ENCODE measurements around the gene SMAD7. TPM values are rescaled to one million over a fixed set of nuclear protein-coding genes. Genes with fewer than 3 reads are reported as not detected.

Gene SMAD7
- total RNA-seq, 1 experiment from 2014 or later = 2.1 TPM

GRCh38 chr18:48886520-48887293, 64.1 kb downstream of the SMAD7 start:
- Histone ChIP-seq H3K9ac (ENCODE audit: low read length) (no peak overlapping the region), H3K36me3 (ENCODE audit: insufficient read depth, low read length) (no peaks in the 10 kb centered on the region), H3K4me1 (ENCODE audit: low read length) (no peaks in the 10 kb centered on the region), H3K9me3 (ENCODE audit: low read length) (no peaks in the 10 kb centered on the region), H3K4me2 (ENCODE audit: low read depth, low read length, poor library complexity, severe bottlenecking) (no peak overlapping the region), H4K20me1 (ENCODE audit: insufficient read depth, low read depth, low read length) (no peaks in the 10 kb centered on the region), H3K27ac (ENCODE audit: low read length) (no peak overlapping the region), H3K9me2 (replicated peaks; ENCODE audit: insufficient read depth, low read length) (no peaks in the 10 kb centered on the region), H3K27me3 (ENCODE audit: low read length) (no peaks in the 10 kb centered on the region), H3K79me2 (ENCODE audit: low read length) (no peaks in the 10 kb centered on the region), H3K4me3 (ENCODE audit: low read length) (no peak overlapping the region), H2AFZ (ENCODE audit: low read length) (no peak overlapping the region)
- DNase-seq = no peak

- H3K27ac ChIP-seq (ENCODE audit: low read length) = no peak overlapping the region
- H3K27me3 ChIP-seq (ENCODE audit: low read length) = no peaks in the 10 kb centered on the region
- no peak overlapping the region for H2AFZ ChIP-seq (ENCODE audit: low read length)
- no peaks in the 10 kb centered on the region for H4K20me1 ChIP-seq (ENCODE audit: insufficient read depth, low read depth, low read length)
- no peak for DNase-seq
- H3K9me2 ChIP-seq (replicated peaks; ENCODE audit: insufficient read depth, low read length) = no peaks in the 10 kb centered on the region
- no peaks in the 10 kb centered on the region for H3K79me2 ChIP-seq (ENCODE audit: low read length)
- H3K4me2 ChIP-seq (ENCODE audit: low read depth, low read length, poor library complexity, severe bottlenecking) = no peak overlapping the region
- H3K4me3 ChIP-seq (ENCODE audit: low read length) = no peak overlapping the region
- H3K9me3 ChIP-seq (ENCODE audit: low read length) = no peaks in the 10 kb centered on the region
- no peak overlapping the region for H3K9ac ChIP-seq (ENCODE audit: low read length)
- no peaks in the 10 kb centered on the region for H3K4me1 ChIP-seq (ENCODE audit: low read length)
- H3K36me3 ChIP-seq (ENCODE audit: insufficient read depth, low read length) = no peaks in the 10 kb centered on the region
Observed at GRCh38 chr18:48885924-48886400, 64.8 kb downstream of the SMAD7 start.

- no peak for DNase-seq
- H3K9ac ChIP-seq (ENCODE audit: low read length) = no peak overlapping the region
Observed at GRCh38 chr18:48885266-48885923, 65.4 kb downstream of the SMAD7 start.

GRCh38 chr18:48884771-48885170, 66.0 kb downstream of the SMAD7 start:
- Histone ChIP-seq H3K36me3 (ENCODE audit: insufficient read depth, low read length) (no peaks in the 10 kb centered on the region), H2AFZ (ENCODE audit: low read length) (no peak overlapping the region), H3K9me2 (replicated peaks; ENCODE audit: insufficient read depth, low read length) (no peaks in the 10 kb centered on the region), H4K20me1 (ENCODE audit: insufficient read depth, low read depth, low read length) (no peaks in the 10 kb centered on the region), H3K4me3 (ENCODE audit: low read length) (no peak overlapping the region), H3K9ac (ENCODE audit: low read length) (no peak overlapping the region), H3K27me3 (ENCODE audit: low read length) (no peaks in the 10 kb centered on the region), H3K4me1 (ENCODE audit: low read length) (no peaks in the 10 kb centered on the region), H3K4me2 (ENCODE audit: low read depth, low read length, poor library complexity, severe bottlenecking) (no peak overlapping the region), H3K9me3 (ENCODE audit: low read length) (no peaks in the 10 kb centered on the region), H3K27ac (ENCODE audit: low read length) (no peak overlapping the region), H3K79me2 (ENCODE audit: low read length) (no peaks in the 10 kb centered on the region)
- no peak for DNase-seq

More at GRCh38 chr18:48885266-48885923, 65.4 kb downstream of the SMAD7 start:
- Histone ChIP-seq H3K4me1 (ENCODE audit: low read length) (no peaks in the 10 kb centered on the region), H3K4me3 (ENCODE audit: low read length) (no peak overlapping the region), H4K20me1 (ENCODE audit: insufficient read depth, low read depth, low read length) (no peaks in the 10 kb centered on the region), H3K27me3 (ENCODE audit: low read length) (no peaks in the 10 kb centered on the region), H3K27ac (ENCODE audit: low read length) (no peak overlapping the region), H3K36me3 (ENCODE audit: insufficient read depth, low read length) (no peaks in the 10 kb centered on the region), H3K4me2 (ENCODE audit: low read depth, low read length, poor library complexity, severe bottlenecking) (no peak overlapping the region), H3K9me2 (replicated peaks; ENCODE audit: insufficient read depth, low read length) (no peaks in the 10 kb centered on the region), H3K79me2 (ENCODE audit: low read length) (no peaks in the 10 kb centered on the region), H2AFZ (ENCODE audit: low read length) (no peak overlapping the region), H3K9me3 (ENCODE audit: low read length) (no peaks in the 10 kb centered on the region)

GRCh38 chr18:48884306-48884705, 66.5 kb downstream of the SMAD7 start:
- H3K9me3 ChIP-seq (ENCODE audit: low read length) = no peaks in the 10 kb centered on the region
- no peaks in the 10 kb centered on the region for H3K4me1 ChIP-seq (ENCODE audit: low read length)
- no peaks in the 10 kb centered on the region for H3K79me2 ChIP-seq (ENCODE audit: low read length)
- no peak for DNase-seq
- no peaks in the 10 kb centered on the region for H3K9me2 ChIP-seq (replicated peaks; ENCODE audit: insufficient read depth, low read length)
- H3K9ac ChIP-seq (ENCODE audit: low read length) = no peak overlapping the region
- H3K36me3 ChIP-seq (ENCODE audit: insufficient read depth, low read length) = no peaks in the 10 kb centered on the region
- no peaks in the 10 kb centered on the region for H4K20me1 ChIP-seq (ENCODE audit: insufficient read depth, low read depth, low read length)
- H3K27ac ChIP-seq (ENCODE audit: low read length) = no peak overlapping the region
- no peak overlapping the region for H3K4me2 ChIP-seq (ENCODE audit: low read depth, low read length, poor library complexity, severe bottlenecking)
- no peak overlapping the region for H2AFZ ChIP-seq (ENCODE audit: low read length)
- no peak overlapping the region for H3K4me3 ChIP-seq (ENCODE audit: low read length)
- H3K27me3 ChIP-seq (ENCODE audit: low read length) = no peaks in the 10 kb centered on the region

GRCh38 chr18:48882379-48882778, 68.4 kb downstream of the SMAD7 start:
- no peak overlapping the region for H3K9ac ChIP-seq (ENCODE audit: low read length)
- no peak for DNase-seq

GRCh38 chr18:48880931-48881330, 69.8 kb downstream of the SMAD7 start:
- Histone ChIP-seq H3K9me3 (ENCODE audit: low read length) (no peaks in the 10 kb centered on the region), H3K4me1 (ENCODE audit: low read length) (no peaks in the 10 kb centered on the region), H3K27ac (ENCODE audit: low read length) (no peak overlapping the region), H3K9ac (ENCODE audit: low read length) (no peak overlapping the region), H3K27me3 (ENCODE audit: low read length) (no peaks in the 10 kb centered on the region), H3K4me3 (ENCODE audit: low read length) (no peak overlapping the region), H3K9me2 (replicated peaks; ENCODE audit: insufficient read depth, low read length) (no peaks in the 10 kb centered on the region), H4K20me1 (ENCODE audit: insufficient read depth, low read depth, low read length) (no peaks in the 10 kb centered on the region), H3K36me3 (ENCODE audit: insufficient read depth, low read length) (no peaks in the 10 kb centered on the region), H3K79me2 (ENCODE audit: low read length) (no peaks in the 10 kb centered on the region), H3K4me2 (ENCODE audit: low read depth, low read length, poor library complexity, severe bottlenecking) (no peak overlapping the region), H2AFZ (ENCODE audit: low read length) (no peak overlapping the region)
- no peak for DNase-seq

More at GRCh38 chr18:48882379-48882778, 68.4 kb downstream of the SMAD7 start:
- H4K20me1 ChIP-seq (ENCODE audit: insufficient read depth, low read depth, low read length) = no peaks in the 10 kb centered on the region
- H3K4me3 ChIP-seq (ENCODE audit: low read length) = no peak overlapping the region
- H3K4me1 ChIP-seq (ENCODE audit: low read length) = no peaks in the 10 kb centered on the region
- no peak overlapping the region for H3K4me2 ChIP-seq (ENCODE audit: low read depth, low read length, poor library complexity, severe bottlenecking)
- H3K36me3 ChIP-seq (ENCODE audit: insufficient read depth, low read length) = no peaks in the 10 kb centered on the region
- H3K27ac ChIP-seq (ENCODE audit: low read length) = no peak overlapping the region
- H3K79me2 ChIP-seq (ENCODE audit: low read length) = no peaks in the 10 kb centered on the region
- no peaks in the 10 kb centered on the region for H3K27me3 ChIP-seq (ENCODE audit: low read length)
- H3K9me2 ChIP-seq (replicated peaks; ENCODE audit: insufficient read depth, low read length) = no peaks in the 10 kb centered on the region
- H2AFZ ChIP-seq (ENCODE audit: low read length) = no peak overlapping the region
- no peaks in the 10 kb centered on the region for H3K9me3 ChIP-seq (ENCODE audit: low read length)

- no peak overlapping the region for H3K4me2 ChIP-seq (ENCODE audit: low read depth, low read length, poor library complexity, severe bottlenecking)
- no peaks in the 10 kb centered on the region for H3K4me1 ChIP-seq (ENCODE audit: low read length)
- no peaks in the 10 kb centered on the region for H3K9me3 ChIP-seq (ENCODE audit: low read length)
- no peaks in the 10 kb centered on the region for H3K79me2 ChIP-seq (ENCODE audit: low read length)
- no peaks in the 10 kb centered on the region for H3K9me2 ChIP-seq (replicated peaks; ENCODE audit: insufficient read depth, low read length)
- no peaks in the 10 kb centered on the region for H4K20me1 ChIP-seq (ENCODE audit: insufficient read depth, low read depth, low read length)
- H2AFZ ChIP-seq (ENCODE audit: low read length) = no peak overlapping the region
- no peak overlapping the region for H3K27ac ChIP-seq (ENCODE audit: low read length)
- no peak overlapping the region for H3K4me3 ChIP-seq (ENCODE audit: low read length)
- H3K9ac ChIP-seq (ENCODE audit: low read length) = no peak overlapping the region
- DNase-seq = no peak
- no peaks in the 10 kb centered on the region for H3K36me3 ChIP-seq (ENCODE audit: insufficient read depth, low read length)
- no peaks in the 10 kb centered on the region for H3K27me3 ChIP-seq (ENCODE audit: low read length)
Observed at GRCh38 chr18:48879008-48879431, 71.7 kb downstream of the SMAD7 start.

Measured in Karpas-422 (cell line).